Measurements from ENCODE around the gene INPP5K. TPM values are rescaled to one million over a fixed set of nuclear protein-coding genes. Genes with fewer than 3 reads are reported as not detected.
"Not testable (repeated sequence)": the region's sequence is repeated elsewhere in the genome, so short reads cannot be mapped to it uniquely, and the experiment has no call there.

Gene INPP5K
- 13.6 and 16.4 TPM in 2 replicates for total RNA-seq (2014; rRNA removed; shearing (Covaris generic))

DNA sequence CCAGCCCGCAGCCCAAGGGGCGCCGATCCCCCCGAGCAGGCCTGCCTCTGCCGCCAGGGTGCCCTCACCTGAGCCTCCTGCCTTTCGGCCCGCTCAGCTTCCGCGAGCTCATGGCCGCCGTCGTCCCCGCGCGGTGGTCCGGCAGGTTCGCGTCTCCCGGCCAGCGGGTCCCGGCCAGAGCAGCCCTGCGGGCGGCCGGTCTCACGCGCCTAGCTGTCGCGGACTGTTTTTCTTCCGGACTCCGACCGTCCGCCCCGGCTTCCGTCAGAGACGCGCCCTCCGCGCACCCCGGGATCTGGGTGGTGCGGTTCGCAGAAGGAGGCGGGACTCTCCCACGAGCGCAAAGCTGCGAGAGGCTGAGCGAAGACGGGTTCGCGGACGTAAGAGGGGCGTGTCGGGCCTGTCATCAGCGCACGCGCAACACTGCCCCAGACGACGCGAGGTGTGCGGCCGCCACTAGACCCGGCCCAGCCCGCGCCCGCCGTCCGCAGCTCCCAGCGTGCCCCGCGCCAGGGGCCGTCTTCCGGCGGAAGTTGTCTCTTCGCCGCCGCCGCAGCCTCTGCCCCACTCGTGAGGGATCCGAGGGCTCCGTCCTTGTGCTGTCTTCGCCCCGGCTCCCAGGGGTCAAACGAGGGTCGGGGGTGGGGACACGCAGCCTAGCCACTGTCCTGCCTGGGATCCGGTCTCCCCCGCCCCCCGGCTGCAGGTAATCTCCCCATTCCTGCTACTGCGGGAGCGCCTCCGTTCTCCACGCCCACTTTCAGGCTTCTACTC, at the start of gene INPP5K:
TSS of gene INPP5K (minus strand) at position 225 of the 774 bp plus-strand sequence. CDS start at position 112, 113 bp downstream.
- in situ Hi-C loops (cut with HindIII; ENCODE audit: low sequenced_read_pairs): no loop called here
- peak; percentile 98 for DNase-seq (ENCODE audit: low spot score)

DNA sequence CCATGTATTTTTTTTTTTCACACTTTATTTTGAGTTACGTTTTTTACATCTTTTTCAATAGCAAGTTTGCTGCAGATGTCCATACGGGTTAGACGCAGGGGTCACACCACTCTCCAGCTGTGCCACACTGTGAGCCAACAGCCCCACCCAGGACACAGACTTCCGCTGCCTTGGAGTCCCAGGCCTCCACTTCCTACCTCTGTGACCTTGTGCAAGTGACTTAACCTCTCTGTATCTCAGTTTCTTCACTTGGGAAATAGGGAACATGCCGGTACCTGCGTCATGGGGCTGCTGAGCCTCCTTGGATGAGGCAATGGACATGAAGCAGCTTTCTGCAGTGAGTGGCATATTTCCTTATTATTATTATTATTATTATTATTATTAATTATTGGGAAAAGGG, 49.5 kb upstream of the INPP5K start:
- in situ Hi-C loops (cut with HindIII; ENCODE audit: low sequenced_read_pairs): no loop called here
- no peak for DNase-seq (ENCODE audit: low spot score)

- DNase-seq (ENCODE audit: low spot score): no peak
- in situ Hi-C loops (cut with HindIII; ENCODE audit: low sequenced_read_pairs): no loop called here
These were observed 47.6 kb upstream of the INPP5K start for GRCh38 chr17:1563786-1564613.

GRCh38 chr17:1563471-1563785, 47.0 kb upstream of the INPP5K start:
- in situ Hi-C loops (cut with HindIII; ENCODE audit: low sequenced_read_pairs); DNase-seq (ENCODE audit: low spot score): not testable (repeated sequence)

- peak; percentile 29 for DNase-seq (ENCODE audit: low spot score)
- in situ Hi-C loops (cut with HindIII; ENCODE audit: low sequenced_read_pairs): no loop called here
These were observed 45.8 kb upstream of the INPP5K start for GRCh38 chr17:1562176-1562643.

DNA sequence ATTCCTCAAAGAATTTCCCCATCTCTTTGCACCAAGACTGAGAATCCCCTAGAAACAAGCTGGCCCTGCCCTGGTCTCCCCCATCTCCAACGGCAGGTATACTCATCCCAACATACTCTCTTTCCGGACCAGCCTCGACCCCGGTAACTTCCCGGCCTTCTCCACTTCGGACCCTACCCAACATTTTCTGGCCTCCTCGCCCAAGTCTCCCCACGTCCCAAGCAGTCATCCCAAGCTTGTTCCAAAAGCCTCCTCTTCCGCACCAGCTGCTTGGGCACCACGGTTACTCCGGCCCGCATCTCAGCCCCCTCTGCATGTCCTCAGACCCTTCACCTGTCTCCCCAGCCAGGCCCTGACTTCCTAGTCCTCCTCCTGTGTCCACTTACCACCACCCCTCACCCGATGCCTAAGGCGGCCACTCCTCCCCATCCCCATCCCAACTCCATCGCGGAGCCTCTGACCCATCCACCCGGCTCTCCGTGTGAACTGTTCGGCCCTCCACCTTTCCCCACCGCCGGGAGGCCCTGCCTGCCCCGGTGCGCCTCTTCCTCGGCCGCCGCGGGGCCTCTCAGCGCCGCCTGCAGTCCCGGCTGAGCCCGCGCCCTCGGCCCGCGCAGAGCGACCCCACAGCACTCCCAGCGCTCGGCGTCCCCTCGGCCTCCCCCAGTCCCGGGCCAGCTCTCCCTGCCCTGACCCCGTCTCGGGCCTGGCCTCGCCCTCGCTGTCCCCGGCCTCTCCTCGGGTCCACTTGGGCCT, 45.2 kb upstream of the INPP5K start:
- no peak for DNase-seq (ENCODE audit: low spot score)
- in situ Hi-C loops (cut with HindIII; ENCODE audit: low sequenced_read_pairs): no loop called here

DNA sequence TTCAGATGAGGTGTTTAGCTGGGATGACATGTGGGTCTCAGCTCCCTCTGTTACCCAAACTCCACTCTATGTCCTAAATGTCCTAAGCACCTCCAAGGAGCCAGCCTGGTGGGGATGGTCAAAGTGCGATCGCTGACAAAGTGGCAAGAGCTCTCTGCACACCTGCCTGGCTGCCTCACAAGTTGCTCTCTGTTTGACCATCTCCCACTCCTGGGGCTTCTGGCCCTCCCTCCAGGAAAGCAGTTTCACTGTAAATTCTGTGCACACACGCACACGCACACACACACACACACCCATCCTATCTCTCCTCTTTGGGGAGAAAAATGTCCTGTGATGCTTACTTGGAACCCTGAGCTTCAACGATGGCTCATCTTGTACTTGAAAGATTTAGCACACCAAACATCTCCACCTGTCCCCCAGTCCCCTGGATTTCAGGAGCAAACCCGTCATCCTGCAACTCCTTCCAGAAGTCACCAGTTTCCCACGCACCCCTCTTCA, 44.5 kb upstream of the INPP5K start:
- no peak for DNase-seq (ENCODE audit: low spot score)
- in situ Hi-C loops (cut with HindIII; ENCODE audit: low sequenced_read_pairs): no loop called here

- in situ Hi-C loops (cut with HindIII; ENCODE audit: low sequenced_read_pairs): no loop called here
- no peak for DNase-seq (ENCODE audit: low spot score)
These were observed 43.9 kb upstream of the INPP5K start for GRCh38 chr17:1560101-1560857.

DNA sequence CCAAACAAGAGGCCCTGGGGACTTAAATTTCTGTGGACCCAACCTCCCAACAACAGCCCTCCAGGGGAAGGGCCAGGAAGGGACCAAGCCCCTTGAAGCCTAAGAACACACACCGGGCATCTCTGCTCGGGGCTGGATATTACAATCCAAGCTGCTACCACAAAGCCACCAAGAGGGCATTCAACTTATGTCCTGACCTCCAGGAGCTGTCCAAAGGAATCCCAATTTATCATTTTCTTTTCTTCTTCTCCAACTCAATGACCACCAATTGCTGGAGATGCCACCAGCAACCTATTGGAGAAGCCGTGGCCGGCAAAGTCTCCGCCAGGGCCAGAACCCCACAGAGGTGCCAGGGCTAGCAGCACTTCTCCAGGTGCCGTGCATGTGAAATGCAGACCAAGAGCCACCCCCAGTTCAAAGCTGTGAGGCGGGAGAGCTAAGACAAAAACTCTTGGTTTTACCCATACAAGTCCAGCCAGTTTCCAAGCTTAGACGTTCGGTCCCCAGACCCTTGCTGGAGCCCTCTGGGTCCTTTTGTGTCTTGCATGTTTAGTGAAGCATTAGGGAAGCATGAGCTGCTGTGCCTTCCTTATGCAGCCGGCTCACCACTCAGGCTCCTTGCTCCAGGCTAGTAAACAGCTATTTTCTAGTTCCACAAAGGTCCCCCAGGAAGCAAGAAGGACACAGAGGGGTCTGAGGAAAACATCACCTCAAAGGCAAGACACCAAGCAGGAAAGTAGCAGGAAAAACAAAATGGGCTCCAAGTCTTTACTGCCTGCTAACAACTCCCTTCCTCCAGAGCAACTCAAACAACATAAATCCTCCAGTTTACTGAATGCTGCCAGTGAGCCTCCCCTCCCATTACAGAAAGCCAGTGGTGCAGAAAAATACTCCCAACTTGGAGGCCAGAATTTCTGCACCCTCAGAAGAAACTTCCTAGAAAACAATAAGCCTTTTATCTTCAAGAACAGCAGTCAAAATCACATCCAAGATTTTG, 42.9 kb upstream of the INPP5K start:
- in situ Hi-C loops (cut with HindIII; ENCODE audit: low sequenced_read_pairs): no loop called here
- no peak for DNase-seq (ENCODE audit: low spot score)

DNA sequence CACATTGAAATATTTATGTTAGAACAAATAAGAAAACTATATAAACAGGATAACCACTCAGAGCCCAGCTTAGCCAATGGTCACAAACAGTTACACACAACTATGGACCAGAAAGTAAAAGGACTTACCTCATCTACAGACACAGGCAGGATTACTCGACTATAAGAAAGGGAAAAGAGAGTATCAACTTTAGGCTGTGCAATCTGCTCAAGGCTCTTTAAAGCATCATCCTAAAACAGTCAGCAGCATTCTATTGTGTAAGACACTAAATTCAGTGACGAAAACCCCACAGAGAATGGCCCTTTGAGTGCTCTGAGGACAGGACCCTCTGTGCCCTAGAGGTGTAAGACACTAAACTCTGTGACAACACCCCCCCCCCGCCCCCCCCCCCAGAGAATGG, 42.0 kb upstream of the INPP5K start:
- DNase-seq (ENCODE audit: low spot score): no peak
- in situ Hi-C loops (cut with HindIII; ENCODE audit: low sequenced_read_pairs): no loop called here

GRCh38 chr17:1557355-1558095, 41.1 kb upstream of the INPP5K start:
- DNase-seq (ENCODE audit: low spot score): no peak
- in situ Hi-C loops (cut with HindIII; ENCODE audit: low sequenced_read_pairs): no loop called here

DNA sequence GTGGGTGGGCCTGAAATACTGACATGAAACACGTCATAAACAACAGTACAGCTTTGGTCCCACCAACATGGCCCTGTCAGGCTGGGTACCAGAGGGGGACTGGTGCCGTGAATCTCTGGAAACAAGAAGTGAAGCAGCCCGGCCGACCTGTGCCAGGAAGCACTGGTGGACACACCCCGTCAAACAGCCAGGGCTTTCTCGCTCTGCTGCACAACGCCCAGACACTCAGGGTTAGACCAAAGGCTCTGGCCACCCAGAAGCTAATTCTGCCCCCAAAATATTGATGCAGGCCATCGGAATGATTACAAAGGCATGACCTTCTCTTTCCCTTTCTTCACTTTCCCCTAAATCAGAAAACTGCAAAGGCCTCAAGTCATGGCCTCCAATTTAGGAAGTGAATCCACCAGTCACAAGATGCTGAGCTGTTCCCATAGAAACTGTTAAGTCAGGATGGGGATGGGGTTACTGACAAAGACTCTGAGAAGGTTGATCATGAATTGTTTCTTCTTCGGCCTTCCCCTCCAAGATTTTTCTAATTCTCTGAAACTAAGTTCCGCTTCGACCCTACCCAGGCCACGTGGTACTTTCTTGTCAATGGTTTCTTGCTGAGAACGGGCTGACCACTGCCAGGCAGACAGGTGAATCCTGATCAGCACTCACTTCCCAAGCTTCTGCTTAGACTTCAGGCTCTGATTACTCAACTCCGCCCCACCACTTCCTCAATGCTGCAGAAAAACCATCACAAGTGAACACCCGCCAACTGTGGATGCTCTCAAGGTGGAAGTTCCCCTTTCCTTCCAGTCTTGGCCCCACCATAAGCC, 39.4 kb upstream of the INPP5K start:
- in situ Hi-C loops (cut with HindIII; ENCODE audit: low sequenced_read_pairs): no loop called here
- no peak for DNase-seq (ENCODE audit: low spot score)

DNA sequence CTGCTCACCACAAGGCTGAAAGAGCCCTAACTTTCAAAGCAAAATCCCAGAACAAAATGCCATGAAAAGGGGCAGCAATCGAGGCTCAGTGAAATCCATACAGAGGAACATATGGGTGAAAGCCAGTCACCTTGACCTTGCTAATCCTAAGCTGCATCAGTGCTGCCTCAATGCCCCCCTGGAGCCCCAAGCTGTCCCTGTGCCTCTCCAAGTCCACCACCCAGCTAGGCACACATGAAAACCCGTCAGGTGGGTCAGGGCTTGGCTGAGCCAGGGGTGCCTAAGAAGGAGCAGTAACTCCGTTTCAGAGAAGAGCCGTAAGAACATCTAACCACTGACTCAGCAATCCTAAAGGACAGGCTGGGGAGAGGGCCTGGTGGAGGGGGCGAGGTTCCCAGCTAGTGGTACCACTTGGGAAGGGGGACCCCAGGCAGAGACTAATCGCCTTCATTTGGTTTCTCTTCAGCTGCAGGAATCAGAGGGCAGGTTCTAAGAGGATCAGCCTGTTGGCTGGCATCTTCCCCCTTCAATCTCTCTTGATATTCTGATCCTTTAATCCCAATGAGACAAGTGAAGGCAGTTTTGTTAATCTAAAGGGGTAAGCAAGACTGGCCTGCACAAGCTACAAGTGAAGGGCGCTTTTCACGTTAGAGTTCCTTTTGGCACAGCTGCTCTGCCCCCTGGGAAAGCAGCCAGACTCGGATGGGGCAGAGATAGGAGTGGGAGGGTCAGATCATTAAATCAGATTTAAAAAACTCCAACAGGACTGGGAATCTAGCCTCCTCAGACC, 38.5 kb upstream of the INPP5K start:
- no peak for DNase-seq (ENCODE audit: low spot score)
- in situ Hi-C loops (cut with HindIII; ENCODE audit: low sequenced_read_pairs): loop anchor here (5.0 kb wide), 1 partner anchor 48 kb away; no protein-coding TSS in a partner anchor

DNA sequence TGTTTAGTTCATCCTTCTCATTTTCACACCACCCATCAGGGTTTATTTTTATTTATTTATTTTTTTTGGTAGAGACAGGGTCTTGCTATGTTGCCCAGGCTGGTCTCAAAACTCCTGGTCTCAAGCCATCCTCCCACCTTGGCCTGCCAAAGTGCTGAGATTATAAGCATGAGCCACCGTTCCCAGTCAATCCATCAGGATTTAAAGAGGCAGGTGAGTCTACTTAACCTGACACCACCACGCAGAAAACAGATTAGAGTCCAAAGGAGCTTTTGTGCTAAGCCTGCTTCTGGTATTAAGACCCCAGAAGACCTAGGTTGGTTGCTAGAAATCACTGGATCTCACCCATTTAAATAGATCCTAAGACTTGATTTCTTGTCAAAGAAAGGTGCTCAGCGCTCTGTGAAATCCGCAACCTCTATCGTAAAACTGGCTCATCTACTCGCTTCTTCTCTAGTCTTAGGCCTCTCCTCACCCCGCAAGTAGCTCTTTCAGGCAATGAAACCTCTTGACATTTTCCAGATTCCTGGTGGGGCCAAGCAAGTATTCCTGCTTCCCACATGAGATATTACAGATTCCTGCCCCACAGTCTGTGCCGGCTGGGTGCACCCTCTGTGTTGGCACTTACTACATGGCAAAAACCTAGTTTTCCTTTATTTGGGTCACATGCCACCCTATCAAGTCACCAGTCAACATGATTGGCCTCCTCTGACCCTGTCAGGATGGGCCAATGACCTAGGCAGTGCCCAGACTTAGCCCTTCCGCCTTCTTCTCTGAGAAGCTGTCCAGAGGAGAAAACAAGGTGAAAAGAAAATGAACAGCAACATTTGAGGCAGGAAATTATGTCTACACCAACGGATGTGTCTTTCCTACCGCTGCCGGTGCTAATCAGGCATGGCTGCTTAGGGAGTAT, 37.2 kb upstream of the INPP5K start:
- in situ Hi-C loops (cut with HindIII; ENCODE audit: low sequenced_read_pairs): loop anchor here (5.0 kb wide), 1 partner anchor 46 kb away; no protein-coding TSS in a partner anchor
- DNase-seq (ENCODE audit: low spot score): no peak

All from G401 (cell line).